Posterior vena cava (tissue), 2 donors: Measurements from ENCODE around the gene FREM3. TPM values are rescaled to one million over a fixed set of nuclear protein-coding genes. Genes with fewer than 3 reads are reported as not detected.
"Not testable (repeated sequence)": the region's sequence is repeated elsewhere in the genome, so short reads cannot be mapped to it uniquely, and the experiment has no call there.

ENCODE experiments used
- DNase-seq: peaks from one replicate; pipeline ENCODE4 v3.0.0-alpha.2; 2020; ENCODE audit warnings: low spot score
- intact Hi-C, 2 donors: fragments of 100-400 bp; cut with DNase I; formaldehyde crosslinking; loops; one replicate each; pipeline versions ENCODE4 v1.14.1 to v1.14.2; 2022 to 2023
- total RNA-seq, 2 donors: library from RNA; stranded (reverse); fragmentation: NEBNext Ultra II Directional; extraction: Animal tissue kit (Norgen Biotek cat#: 25700); gene quantifications; one replicate each; pipeline ENCODE4 v1.2.1, GENCODE V29; 2021
- donor health status: DM: yes; HTN: yes; CAD: no.
- donor health status: DM: yes; HTN: yes; CAD: no.

Gene FREM3
- total RNA-seq, 2 donors from 2014 or later, result not detected

DNA sequence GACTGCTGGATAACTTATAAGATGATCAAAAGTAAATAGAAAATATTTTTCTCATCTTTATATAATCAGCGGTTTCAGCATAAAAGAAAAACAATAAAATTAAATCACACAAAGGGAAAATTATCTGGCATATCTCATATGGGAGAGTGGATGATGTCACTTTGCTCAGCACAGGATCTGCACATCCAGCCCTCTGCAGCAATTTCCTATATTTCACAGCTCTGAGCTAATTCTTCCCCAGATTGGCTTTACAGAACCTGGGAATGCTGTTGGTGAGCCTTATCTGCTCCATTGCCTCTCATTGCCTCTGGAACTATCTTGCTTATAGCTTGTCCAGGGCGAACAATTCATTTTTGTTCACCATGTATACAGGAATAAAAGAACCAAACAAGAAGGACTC lies 21.0 kb downstream of the FREM3 start:
- DNase-seq, result no peak
- intact Hi-C loops, result no loop called here

DNA sequence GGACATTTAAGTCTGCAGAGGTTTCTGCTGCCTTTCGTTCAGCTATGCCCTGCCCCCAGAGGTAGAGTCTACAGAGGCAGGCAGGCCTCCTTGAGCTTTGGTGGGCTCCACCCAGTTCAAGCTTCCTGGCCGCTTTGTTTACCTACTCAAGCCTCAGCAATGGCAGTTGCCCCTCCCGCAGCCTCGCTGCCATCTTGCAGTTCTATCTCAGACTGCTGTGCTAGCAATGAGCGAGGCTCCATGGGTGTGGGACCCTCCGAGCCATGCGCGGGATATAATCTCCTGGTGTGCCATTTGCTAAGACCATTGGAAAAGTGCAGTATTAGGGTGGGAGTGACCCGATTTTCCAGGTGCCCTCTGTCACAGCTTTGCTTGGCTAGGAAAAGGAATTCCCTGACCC lies 26.8 kb downstream of the FREM3 start:
- DNase-seq, intact Hi-C loops: not testable (repeated sequence)

DNA sequence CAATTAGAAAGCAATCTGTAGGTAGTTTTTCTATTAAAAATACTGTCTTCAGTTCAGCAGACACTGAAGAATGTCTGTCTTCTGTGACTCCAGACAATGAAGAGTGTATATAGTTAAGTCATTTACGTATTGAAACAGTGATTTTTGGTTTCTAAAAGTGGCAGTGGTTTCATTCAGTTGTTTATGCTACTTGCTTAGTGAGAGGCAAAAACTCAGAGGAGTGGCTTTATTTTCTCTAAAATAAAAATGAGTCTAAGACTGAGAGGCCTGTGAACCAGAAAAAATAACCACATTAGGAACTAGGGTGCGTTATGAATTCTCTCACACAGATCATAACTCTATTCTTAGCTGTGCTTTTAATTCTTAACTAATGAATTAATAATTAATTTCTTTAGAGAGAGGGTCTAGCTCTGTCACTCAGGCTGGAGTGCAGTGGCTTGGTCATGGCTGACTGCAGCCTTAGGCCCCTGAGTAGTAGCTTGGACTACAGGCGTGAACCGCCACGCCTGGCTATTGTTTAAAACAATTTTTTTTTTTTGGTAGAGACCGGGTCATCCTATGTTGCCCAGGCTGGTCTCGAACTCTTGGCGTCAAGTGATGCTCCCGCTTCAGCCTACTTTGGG lies 31.4 kb downstream of the FREM3 start:
- DNase-seq, result no peak
- intact Hi-C loops, result no loop called here

DNA sequence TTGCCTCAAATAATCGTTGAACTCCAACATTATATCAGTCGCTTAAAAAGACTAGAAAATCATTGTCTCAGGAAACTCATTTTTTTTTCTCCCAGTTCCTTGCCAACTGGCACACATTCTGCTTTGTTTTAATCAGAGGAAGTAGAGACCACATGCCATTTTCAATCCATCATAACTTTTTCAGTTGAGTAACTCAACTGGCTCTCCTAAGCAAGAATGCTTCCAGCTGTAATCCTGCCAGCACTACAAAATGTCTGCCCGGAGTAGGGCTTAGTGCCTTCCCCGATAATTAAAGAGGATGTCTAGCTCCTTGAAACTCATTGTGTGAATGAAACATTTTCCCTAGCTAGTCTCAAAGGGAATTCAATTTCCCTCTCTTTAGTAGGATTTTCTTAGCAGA lies 33.0 kb downstream of the FREM3 start:
- intact Hi-C loops, result no loop called here
- no peak for DNase-seq

DNA sequence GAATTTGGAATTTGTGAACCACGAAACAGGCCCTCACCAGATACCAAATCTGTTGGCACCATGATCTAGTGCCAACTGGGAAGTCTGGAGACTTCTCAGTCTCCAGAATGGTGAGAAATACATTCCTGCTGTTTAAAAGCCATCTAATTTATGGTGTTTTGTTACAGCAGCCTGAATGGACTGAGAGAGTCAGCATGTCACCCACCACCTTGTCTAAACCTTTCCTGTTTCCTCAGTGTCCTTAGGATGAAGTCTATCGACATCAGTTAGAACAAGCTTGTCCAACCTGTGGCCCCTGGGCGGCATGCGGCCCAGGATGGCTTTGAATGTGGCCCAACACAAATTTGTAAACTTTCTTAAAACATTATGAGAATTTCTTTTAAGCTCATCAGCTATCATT lies 42.1 kb downstream of the FREM3 start:
- intact Hi-C loops, result no loop called here
- DNase-seq, result no peak

DNA sequence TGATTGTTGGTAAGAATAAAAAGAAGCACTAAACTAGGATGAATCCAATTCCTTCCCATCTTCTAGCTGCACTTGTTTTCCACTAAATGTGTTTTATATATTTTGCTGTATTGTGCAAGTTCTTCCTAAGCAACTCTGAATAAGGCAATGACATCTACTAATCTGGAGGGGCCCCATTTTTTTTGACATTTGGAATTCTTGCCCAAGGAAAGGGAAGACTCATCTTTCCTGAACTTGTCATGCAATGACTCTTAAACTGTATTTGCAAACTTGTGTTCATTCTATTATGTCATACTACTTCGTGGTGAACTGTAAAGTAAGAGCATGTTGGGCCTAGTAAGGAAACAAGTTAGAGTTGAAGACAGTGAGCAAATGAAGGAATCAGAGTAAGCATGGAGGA lies 45.9 kb downstream of the FREM3 start:
- intact Hi-C loops, result no loop called here
- DNase-seq, result no peak

DNA sequence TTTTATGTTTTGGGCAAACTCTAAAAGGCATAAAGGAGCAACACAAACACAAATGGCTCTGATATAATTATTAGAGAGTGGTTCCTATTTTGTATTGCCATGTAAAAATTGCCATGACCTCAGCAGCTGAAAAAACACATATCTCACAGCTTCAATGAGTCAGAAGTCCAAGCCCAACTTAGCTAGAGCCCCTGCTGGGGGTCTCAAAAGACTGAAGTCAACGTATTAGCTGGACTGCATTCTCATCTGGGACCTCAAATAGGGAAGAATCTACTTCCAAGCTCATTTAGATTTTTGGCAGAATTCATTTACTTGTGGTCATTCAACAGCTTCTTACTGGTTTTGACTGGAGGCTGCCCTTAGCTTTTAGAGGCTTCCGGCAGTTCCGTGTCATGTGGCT lies 47.4 kb downstream of the FREM3 start:
- intact Hi-C loops, result no loop called here
- no peak for DNase-seq

DNA sequence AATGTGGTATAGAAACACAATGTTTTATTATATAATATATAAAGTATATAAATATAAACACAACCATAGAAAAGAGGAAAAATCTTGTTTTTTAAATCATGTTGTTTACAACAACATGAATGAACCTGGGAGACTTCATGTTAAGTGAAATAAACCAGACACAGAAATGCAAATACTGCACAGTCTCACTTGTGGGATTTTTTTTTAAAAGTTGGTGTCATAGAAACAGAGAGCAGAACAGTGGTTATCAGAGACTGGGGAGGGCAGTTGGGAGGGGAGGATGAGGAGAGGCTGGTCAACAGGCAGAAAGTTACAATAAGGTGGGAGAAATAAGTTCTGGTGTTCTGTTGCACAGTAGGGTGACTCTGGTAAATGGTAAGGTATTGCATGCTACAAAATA lies 57.1 kb downstream of the FREM3 start:
- no peak for DNase-seq
- intact Hi-C loops, result no loop called here

DNA sequence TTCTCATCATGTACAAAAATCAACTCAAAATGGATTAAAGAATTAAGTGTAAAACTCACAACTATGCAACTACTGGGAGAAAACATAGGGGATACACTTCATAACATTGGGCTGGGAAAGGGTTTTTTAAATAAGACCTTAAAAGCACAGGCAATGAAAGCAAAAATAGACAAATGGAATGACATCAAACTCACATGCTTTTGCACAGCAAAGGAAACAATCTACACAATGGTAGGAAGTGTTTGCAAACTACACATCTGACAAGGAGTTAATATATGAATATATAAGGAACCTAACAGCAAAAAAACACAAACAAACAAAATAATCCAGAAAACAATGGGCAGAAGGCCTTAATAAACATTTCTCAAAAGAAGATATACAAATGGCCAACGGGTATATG lies 57.9 kb downstream of the FREM3 start:
- no peak for DNase-seq
- intact Hi-C loops, result no loop called here

DNA sequence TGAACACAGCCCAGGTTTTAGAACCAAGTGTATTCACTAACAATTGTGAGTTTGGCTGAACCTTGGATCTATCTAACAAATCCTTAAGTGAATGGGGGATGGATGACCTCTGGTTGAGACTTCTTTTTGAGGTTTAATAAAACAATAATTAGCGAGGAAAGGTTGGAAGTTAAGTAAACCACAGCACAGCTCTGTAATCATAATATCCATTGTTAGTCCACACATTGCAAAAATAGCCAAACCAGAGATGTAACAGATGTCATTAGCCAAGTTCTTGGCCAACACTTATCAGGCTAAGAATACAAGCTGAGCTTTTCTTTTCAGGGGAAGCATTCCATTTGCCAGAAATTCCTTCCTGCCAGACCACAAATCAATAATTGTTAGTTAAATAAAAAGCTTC lies 59.1 kb downstream of the FREM3 start:
- intact Hi-C loops, result no loop called here
- DNase-seq, result no peak

DNA sequence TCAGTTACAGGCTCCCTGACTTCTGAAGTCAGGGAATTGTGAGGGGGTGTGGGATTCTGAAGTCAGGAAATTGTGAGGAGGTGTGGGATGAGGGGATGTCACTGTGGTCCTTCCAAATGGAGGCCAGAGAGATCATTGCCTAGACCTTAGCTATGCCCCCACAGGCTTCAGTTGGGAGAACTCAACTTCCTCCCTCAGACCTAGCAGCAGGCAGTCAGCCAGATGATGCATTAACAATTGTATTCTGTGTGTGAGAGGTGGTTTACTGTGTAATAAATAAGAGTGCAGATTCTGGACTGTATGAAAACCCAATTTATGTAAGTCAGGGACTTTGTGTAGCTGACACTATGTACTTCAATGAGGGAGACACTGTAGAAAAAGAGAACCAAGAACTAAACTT lies 65.7 kb downstream of the FREM3 start:
- no peak for DNase-seq
- intact Hi-C loops, result no loop called here

DNA sequence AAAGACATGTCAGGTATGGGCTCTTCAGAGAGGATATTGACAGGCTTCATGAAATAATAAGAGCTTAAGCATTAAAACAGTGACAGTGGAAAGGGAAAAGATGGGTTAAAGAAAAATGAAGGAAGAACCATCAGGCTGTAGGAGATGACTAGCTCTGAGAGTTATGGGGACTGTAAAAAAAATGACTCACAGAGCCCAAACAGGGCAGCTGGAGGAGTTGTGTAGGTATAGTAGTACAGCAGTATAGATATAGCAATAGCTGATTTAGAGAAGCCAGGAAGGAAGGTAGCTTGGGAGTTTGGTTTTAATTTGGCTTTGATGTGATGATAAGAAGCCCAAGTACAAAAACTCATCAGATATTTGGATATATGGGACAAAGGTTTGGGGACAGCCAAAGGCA lies 66.6 kb downstream of the FREM3 start:
- intact Hi-C loops, result no loop called here
- DNase-seq, result no peak

DNA sequence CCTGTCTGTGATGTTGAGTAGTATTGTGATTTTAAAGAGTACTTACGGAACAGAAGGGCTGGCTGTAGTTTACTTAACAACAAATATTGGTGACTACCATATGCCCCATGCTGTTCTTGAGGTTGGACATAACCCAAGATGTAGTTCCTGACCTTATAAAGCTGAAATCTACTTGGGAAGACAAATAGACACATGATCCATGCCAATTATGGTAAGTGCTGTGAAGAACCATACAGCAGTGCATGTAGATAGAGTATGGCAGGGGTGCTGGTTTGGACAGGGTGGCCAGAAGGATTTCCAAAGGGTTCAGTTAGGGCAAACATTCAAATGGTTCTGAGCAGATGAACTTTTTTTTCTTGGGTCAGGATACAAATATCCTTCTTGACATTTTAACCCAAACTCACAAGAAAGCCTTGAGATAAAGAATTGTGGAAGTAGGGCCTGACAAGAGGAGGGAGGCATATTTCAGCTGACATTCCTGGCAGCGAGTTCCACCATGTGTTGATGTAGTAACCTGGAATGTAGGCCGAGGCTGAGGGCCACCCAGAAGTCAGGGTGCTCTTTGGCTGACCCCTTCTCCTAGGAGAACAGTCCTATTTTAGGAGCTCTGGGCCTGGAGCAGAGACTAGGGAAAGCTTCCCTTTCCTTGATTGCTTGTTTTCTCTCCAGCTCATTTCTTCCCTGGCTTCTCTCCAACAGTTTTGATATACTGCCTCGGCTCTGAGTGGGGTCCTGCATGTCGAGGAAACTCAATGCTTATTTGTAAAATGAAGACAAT lies 74.2 kb downstream of the FREM3 start:
- intact Hi-C loops, result no loop called here
- peak; percentile 86 for DNase-seq

DNA sequence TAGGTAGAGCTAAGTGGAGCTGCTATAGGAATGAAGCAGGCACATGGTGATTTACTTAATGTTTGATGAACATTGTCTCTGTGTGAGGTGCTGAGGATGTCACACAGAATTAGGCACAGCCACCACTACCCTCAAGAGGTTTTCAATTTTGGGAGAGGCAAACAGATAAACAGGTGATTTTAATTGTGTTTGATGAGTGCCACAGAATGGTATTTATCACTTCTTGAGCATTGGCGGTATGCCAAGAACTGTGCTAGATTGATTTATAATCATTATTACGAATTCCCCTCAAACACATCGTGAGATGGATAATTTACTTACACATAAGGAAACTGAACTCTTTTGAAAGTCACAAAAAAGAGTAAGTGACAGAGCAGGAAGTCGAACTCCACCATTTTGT lies 74.8 kb downstream of the FREM3 start:
- intact Hi-C loops, result no loop called here
- no peak for DNase-seq

DNA sequence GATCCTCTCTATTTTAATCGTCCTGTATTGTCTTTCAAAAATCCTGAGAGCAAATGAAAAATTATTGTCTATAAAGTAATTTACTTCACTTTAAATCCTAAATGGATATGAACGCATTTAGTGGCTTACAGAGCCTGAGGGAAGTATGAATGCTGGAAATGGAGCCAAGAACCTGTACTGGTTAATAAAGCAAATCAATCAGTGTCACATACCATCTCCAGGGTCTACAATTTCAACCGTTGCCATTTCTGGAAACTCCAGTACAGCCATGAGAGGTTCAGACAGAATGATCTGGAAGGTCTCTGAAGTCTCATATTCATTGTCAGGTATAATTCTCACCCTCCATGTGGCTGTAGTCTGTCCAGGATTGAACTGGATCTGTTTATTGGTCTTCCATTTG lies 76.6 kb downstream of the FREM3 start:
- DNase-seq, result no peak
- intact Hi-C loops, result no loop called here

DNA sequence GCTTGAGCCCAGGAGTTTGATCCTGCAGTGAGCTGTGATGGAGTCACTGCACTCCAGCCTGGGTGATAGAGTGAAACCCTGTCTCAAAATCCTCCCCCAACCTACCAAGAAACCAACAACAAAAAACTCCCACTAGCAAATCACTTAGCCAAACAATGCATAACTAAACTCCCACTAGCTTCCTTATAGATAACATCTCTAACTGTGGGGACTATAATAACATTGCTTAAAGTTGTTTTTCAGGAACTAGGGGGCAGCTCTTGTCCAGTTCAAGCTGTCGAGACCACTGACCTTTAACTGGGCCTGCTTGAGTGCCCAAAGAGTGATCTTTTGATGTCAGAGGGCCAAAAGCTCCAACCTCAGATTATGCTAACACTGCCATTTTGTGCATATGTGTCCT lies 81.7 kb downstream of the FREM3 start:
- intact Hi-C loops, result no loop called here
- no peak for DNase-seq

DNA sequence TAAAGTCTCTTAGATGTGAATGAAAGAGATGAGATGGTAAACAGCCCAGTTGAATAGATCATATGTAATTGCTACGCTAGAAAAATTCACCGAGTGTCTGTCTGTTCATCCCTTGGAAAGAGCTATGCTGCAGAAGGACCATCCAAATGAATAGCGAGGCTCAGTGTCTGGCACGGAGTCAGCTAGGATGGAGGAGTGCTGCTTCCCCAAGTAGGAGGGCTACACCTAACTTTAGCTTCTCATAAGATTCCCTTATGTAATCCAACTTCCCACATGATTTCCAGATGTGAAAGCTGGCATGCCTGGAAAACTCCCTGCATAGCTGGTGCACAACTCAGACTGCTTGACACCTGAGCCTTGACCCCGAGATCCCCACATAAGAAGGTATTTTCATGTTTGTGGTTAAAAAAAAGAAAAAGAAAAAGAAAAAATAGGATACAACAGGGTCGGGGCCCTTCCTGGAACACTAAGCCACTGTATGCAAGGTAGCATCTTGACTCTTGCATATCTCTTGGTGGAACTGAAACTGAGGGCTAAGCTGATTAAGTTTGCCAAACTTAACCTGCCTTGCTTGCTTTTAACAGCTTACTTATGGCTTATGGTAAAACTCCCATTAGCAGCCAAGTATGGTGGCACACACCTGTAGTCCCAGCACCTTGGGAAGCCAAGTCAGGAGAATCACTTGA lies 82.3 kb downstream of the FREM3 start:
- no peak for DNase-seq
- intact Hi-C loops, result no loop called here

DNA sequence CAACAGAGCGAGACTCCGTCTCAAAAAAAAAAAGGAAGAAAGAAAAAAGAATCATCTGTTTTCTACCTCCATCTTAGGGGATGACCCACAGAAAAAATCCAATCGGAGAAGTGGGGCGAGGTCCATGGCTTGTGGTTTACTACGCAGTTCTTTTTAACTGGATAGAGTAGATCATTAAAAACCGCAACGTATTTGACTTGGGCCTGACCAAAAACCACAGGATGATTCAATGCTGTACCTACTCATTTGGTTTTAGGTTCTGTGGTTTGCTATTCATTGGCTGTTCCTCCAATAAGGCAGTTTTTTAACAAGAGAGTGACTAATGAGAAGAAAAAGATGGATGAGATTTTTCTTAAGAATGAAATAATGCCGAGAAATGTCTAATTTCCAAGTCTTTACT lies 83.7 kb downstream of the FREM3 start:
- no peak for DNase-seq
- intact Hi-C loops, result no loop called here

DNA sequence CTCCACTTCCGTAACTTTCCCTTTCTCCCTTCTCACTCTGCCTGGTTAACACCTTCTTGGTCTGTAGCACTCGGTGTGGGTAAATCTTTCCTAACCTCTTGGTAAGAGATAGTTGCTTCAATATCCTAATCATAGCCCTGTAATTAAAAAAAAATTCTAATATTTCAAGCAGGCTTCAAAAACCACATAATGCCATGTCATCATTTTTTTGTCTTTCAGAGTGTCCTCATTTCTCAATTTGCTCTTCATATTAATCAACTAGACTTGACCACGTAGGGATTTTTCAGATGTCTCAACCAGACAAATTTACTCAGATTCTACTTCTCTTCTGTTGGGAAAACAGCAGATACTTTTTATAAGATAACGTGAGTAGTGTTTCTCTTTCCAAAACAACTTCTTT lies 91.0 kb downstream of the FREM3 start:
- DNase-seq, result no peak
- intact Hi-C loops, result no loop called here

DNA sequence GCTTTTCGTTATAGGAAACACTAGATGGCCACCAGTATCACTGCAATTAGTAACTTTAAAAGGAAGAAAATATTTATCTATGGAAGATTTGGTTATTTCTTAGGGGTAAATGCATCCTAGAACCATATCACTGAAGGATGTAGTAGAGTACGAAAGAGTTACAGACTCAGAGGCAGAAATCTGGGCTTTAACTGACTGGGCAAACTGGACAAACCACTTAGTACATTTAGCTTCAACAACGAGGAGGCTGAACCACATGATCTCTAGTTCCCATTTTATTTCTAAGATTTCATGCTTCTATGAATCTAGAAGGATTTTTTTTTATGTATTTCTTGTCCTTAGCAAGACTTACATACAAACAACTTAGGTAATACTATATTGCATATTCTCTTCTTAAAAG lies 94.0 kb downstream of the FREM3 start:
- no peak for DNase-seq
- intact Hi-C loops, result no loop called here

DNA sequence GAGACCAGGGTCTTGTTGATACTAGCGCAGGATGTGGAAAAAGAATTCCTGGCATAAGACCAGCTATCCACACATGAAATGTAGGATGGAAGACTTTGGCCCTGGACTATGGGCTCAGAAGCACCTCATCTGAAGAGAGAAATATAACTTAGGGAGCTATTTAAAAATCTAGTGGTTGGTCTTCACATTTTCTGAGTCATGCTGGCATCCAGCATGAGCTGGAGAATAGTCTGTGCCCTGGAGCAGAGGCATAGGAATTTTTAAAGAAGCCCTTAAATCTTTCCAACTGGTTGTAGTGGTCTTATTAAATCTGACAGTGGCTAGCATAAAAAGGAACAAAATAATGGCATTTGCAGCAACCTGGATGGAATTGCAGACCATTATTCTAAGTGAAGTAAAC lies 100.6 kb downstream of the FREM3 start:
- no peak for DNase-seq
- intact Hi-C loops, result no loop called here
